ENCODE results near the gene DISP2.

GRCh38 chr15:40344217-40344616 lies 13.8 kb upstream of the DISP2 start:
- TF ChIP-seq CTCF (conservative IDR thresholded peaks at IDR 0.05; ENCODE audit: low read length), result no peak
- no peak for TF ChIP-seq EZH2phosphoT487 (IDR thresholded peaks at IDR 0.05; ENCODE audit: borderline replicate concordance)
